HEK293T (cell line): ENCODE measurements around the gene SPIRE2.

Experiments
- ARNT ChIP-seq: fragments of 450-650 bp; IDR thresholded peaks from 2 replicates; pipeline ENCODE4 v1.6.1; 2017; ENCODE audit warnings: mild to moderate bottlenecking
- BHLHE40 ChIP-seq: fragments of 450-650 bp; IDR thresholded peaks from 2 replicates; pipeline ENCODE4 v1.6.1; 2016; ENCODE audit warnings: mild to moderate bottlenecking, moderate library complexity, borderline replicate concordance
- CTBP1 ChIP-seq: fragments of 450-650 bp; IDR thresholded peaks from 2 replicates; pipeline ENCODE4 v1.6.1; 2016; ENCODE audit warnings: borderline replicate concordance
- FOXA1 ChIP-seq: fragments of 450-650 bp; IDR thresholded peaks from 2 replicates; pipeline ENCODE4 v1.6.1; 2016; ENCODE audit warnings: mild to moderate bottlenecking
- FOXK2 ChIP-seq: fragments of 450-650 bp; IDR thresholded peaks from 2 replicates; pipeline ENCODE4 v1.6.1; 2016; ENCODE audit warnings: mild to moderate bottlenecking
- HDGF ChIP-seq: fragments of 450-650 bp; IDR thresholded peaks from 2 replicates; pipeline ENCODE4 v1.6.1; 2017; ENCODE audit warnings: antibody characterized with exemption, borderline replicate concordance
- NFRKB ChIP-seq: fragments of 450-650 bp; IDR thresholded peaks from 2 replicates; pipeline ENCODE4 v1.6.1; 2016; ENCODE audit warnings: mild to moderate bottlenecking, moderate library complexity
- PKNOX1 ChIP-seq: fragments of 450-650 bp; IDR thresholded peaks from 2 replicates; pipeline ENCODE4 v1.6.1; 2016
- SP1 ChIP-seq: fragments of 450-650 bp; IDR thresholded peaks from 2 replicates; pipeline ENCODE4 v1.6.1; 2017
- SUZ12 ChIP-seq: fragments of 450-650 bp; IDR thresholded peaks from 2 replicates; pipeline ENCODE4 v1.6.1; 2016; ENCODE audit warnings: mild to moderate bottlenecking
- TARDBP ChIP-seq: fragments of 450-650 bp; IDR thresholded peaks from 2 replicates; pipeline ENCODE4 v1.6.1; 2016

GRCh38 chr16:89903908-89904515, 75.7 kb downstream of the SPIRE2 start:
- TF ChIP-seq SUZ12, result no peak
- no peak for TF ChIP-seq TARDBP
- no peak for TF ChIP-seq BHLHE40
- no peak for TF ChIP-seq NFRKB
- no peak for TF ChIP-seq SP1
- TF ChIP-seq FOXA1, result no peak
- TF ChIP-seq CTBP1, result no peak
- TF ChIP-seq ARNT, result no peak
- no peak for TF ChIP-seq HDGF
- TF ChIP-seq PKNOX1, result no peak
- no peak for TF ChIP-seq FOXK2
